HG03432 (cell line): ENCODE results near the gene SNTB2.
A peak's percentile ranks its signal among the peaks of the same experiment; 100 is the strongest.
"Not testable (repeated sequence)": the region's sequence is repeated elsewhere in the genome, so short reads cannot be mapped to it uniquely, and the experiment has no call there.

ENCODE experiments used
- ATAC-seq: cut with Tn5 transposase; IDR thresholded peaks from one replicate; pipeline ENCODE4 v1.9.1; 2021; ENCODE audit warnings: mild to moderate bottlenecking, moderate library complexity; ENCODE audit not compliant: unreplicated experiment

Gene SNTB2

GRCh38 chr16:69186642-69187445, at the start of gene SNTB2:
Gene SNTB2, plus strand, starts transcription at chr16:69187164. Its CDS starts 3 bp downstream, at chr16:69187167.
- ATAC-seq: peak; percentile 83

- ATAC-seq: no peak
Measured at GRCh38 chr16:69138608-69139007, 48.4 kb upstream of the SNTB2 start.

GRCh38 chr16:69139464-69139863, 47.5 kb upstream of the SNTB2 start:
- not testable (repeated sequence) for ATAC-seq

GRCh38 chr16:69141014-69141413, 46.0 kb upstream of the SNTB2 start:
- no peak for ATAC-seq

GRCh38 chr16:69141936-69142335, 45.0 kb upstream of the SNTB2 start:
- ATAC-seq: no peak

GRCh38 chr16:69143116-69143515, 43.8 kb upstream of the SNTB2 start:
- no peak for ATAC-seq

GRCh38 chr16:69145658-69146057, 41.3 kb upstream of the SNTB2 start:
- no peak for ATAC-seq

- ATAC-seq: not testable (repeated sequence)
Measured at GRCh38 chr16:69149621-69150020, 37.3 kb upstream of the SNTB2 start.

GRCh38 chr16:69150146-69150865, 36.7 kb upstream of the SNTB2 start:
- no peak for ATAC-seq

- ATAC-seq: no peak
Measured at GRCh38 chr16:69157196-69157595, 29.8 kb upstream of the SNTB2 start.

- ATAC-seq: no peak
Measured at GRCh38 chr16:69160192-69160591, 26.8 kb upstream of the SNTB2 start.

- ATAC-seq: no peak
Measured at GRCh38 chr16:69165584-69165983, 21.4 kb upstream of the SNTB2 start.

- no peak for ATAC-seq
Measured at GRCh38 chr16:69166221-69166833, 20.6 kb upstream of the SNTB2 start.

GRCh38 chr16:69166946-69167930, 19.7 kb upstream of the SNTB2 start:
- no peak for ATAC-seq

- ATAC-seq: no peak
Measured at GRCh38 chr16:69169051-69169450, 17.9 kb upstream of the SNTB2 start.

GRCh38 chr16:69169607-69170352, 17.2 kb upstream of the SNTB2 start:
- ATAC-seq: no peak

GRCh38 chr16:69171325-69172084, 15.5 kb upstream of the SNTB2 start:
- ATAC-seq: no peak

GRCh38 chr16:69176033-69176800, 10.7 kb upstream of the SNTB2 start:
- no peak for ATAC-seq
